ENCODE results near the gene MYO3B. TPM values are rescaled to one million over a fixed set of nuclear protein-coding genes. Genes with fewer than 3 reads are reported as not detected.

The MYO3B gene
- total and polyA plus RNA-seq, 2 donors (not counting 3 experiments of a cell fraction or from before 2014, with no cell fraction given) = 0.03 TPM; not detected in 1

GRCh38 chr2:170365686-170366085 lies 187.7 kb downstream of the MYO3B start:
- CTCF ChIA-PET = interaction anchor here (1.9 to 8.2 kb wide), 2 partner anchors 449 to 507 kb away, joined by 5 to 118 read pairs; partner anchors contain the start of gene GAD1
- no peak overlapping the region for H3K4me3 ChIP-seq (replicated peaks in 1 of 3; ENCODE audit: insufficient read depth in 1 of 3, low read depth in 1 of 3, low read length in 3 of 3)
- dilution Hi-C loops (cut with MboI; ENCODE audit: extremely low pct_ligation_motif_present, low sequenced_read_pairs) = no loop called here
- TF ChIP-seq POLR2A (IDR thresholded peaks at IDR 0.05; ENCODE audit: low read depth, low read length) (no peak), CTCF (IDR thresholded peaks at IDR 0.05; ENCODE audit: extremely low read depth in 1 of 2, insufficient read depth in 1 of 2, low read depth in 1 of 2, low read length in 2 of 2) (no peak), GATA2 (IDR thresholded peaks at IDR 0.05; ENCODE audit: insufficient read depth, insufficient read length, low read depth, low read length) (no peak), MYC (IDR thresholded peaks at IDR 0.05; ENCODE audit: low read depth, low read length) (no peak), JUN (IDR thresholded peaks at IDR 0.05; ENCODE audit: borderline replicate concordance, insufficient read depth, insufficient read length, low read depth) (no peak), FOS (IDR thresholded peaks at IDR 0.05; ENCODE audit: borderline replicate concordance, insufficient read depth, low read length) (no peak), MAX (IDR thresholded peaks at IDR 0.05; ENCODE audit: insufficient read depth, insufficient read length) (no peak), EZH2 (IDR thresholded peaks at IDR 0.05; ENCODE audit: borderline replicate concordance, low read depth, low read length, severe bottlenecking) (no peak), POLR2AphosphoS5 (IDR thresholded peaks at IDR 0.05; ENCODE audit: insufficient read depth, low read depth, low read length) (no peak)
- H3K36me3 ChIP-seq (ENCODE audit: control insufficient read depth in 2 of 2, extremely low read depth in 1 of 2, insufficient read depth in 2 of 2, low read length in 2 of 2) = no peaks in the 10 kb centered on the region
- no peak overlapping the region for H3K4me2 ChIP-seq (ENCODE audit: insufficient read depth, low read length)
- POLR2A ChIA-PET = no interaction called here
- FAIRE-seq (no peak), DNase-seq (ENCODE audit: low read depth, low spot score) (no peak)
- no peaks in the 10 kb centered on the region for H3K79me2 ChIP-seq (ENCODE audit: control insufficient read depth, insufficient read depth, low read length)
- H3K27ac ChIP-seq (ENCODE audit: insufficient read depth, low read depth, low read length) = no peak overlapping the region
- H3K27me3 ChIP-seq (ENCODE audit: control insufficient read depth in 2 of 2, insufficient read depth in 2 of 2, low read length in 2 of 2) = peaks cover 53 to 79% of the 10 kb centered on the region in 2 experiments
- BruUV-seq (replicated peaks) = no TSS peak
- H4K20me1 ChIP-seq (replicated peaks; ENCODE audit: control insufficient read depth, extremely low read depth, insufficient read depth, low read length) = no peaks in the 10 kb centered on the region
- H3K9ac ChIP-seq (replicated peaks; ENCODE audit: extremely low read depth, insufficient read depth, low read length) = no peak overlapping the region
- no peaks in the 10 kb centered on the region for H3K4me1 ChIP-seq (ENCODE audit: control insufficient read depth, extremely low read depth, insufficient read depth, low read length)
- H3K9me3 ChIP-seq (replicated peaks; ENCODE audit: control insufficient read depth, insufficient read depth, low read length) = no peaks in the 10 kb centered on the region
- no peaks in the 10 kb centered on the region for H3K9me1 ChIP-seq (replicated peaks; ENCODE audit: control insufficient read depth, extremely low read depth, insufficient read depth, low read length)
- intact Hi-C loops (cut with micrococcal nuclease) = no loop called here
- H2AFZ ChIP-seq (ENCODE audit: low read depth, low read length) = no peak overlapping the region
